Superior temporal gyrus (tissue), 1 donor: ENCODE results near the gene MAGI2.

ENCODE experiments used
- DNase-seq: peaks from one replicate; pipeline ENCODE4 v3.0.0-alpha.2; 2016; ENCODE audit errors: extremely low spot score

MAGI2 gene

GRCh38 chr7:78492146-78492545 lies 961.3 kb downstream of the MAGI2 start:
- DNase-seq = peak; percentile 61

- DNase-seq = peak; percentile 53
These were observed 962.9 kb downstream of the MAGI2 start for GRCh38 chr7:78490524-78490923.

- DNase-seq = peak; percentile 82
These were observed 963.8 kb downstream of the MAGI2 start for GRCh38 chr7:78489476-78490240.

GRCh38 chr7:78487464-78487863 lies 966.0 kb downstream of the MAGI2 start:
- DNase-seq = no peak

- no peak for DNase-seq
These were observed 974.1 kb downstream of the MAGI2 start for GRCh38 chr7:78479348-78479747.

- no peak for DNase-seq
These were observed 976.5 kb downstream of the MAGI2 start for GRCh38 chr7:78476851-78477405.

- no peak for DNase-seq
These were observed 979.7 kb downstream of the MAGI2 start for GRCh38 chr7:78473571-78474301.

- DNase-seq = no peak
These were observed 980.4 kb downstream of the MAGI2 start for GRCh38 chr7:78473021-78473420.

- DNase-seq = no peak
These were observed 980.9 kb downstream of the MAGI2 start for GRCh38 chr7:78472519-78472918.

GRCh38 chr7:78465894-78466293 lies 987.6 kb downstream of the MAGI2 start:
- DNase-seq = no peak

GRCh38 chr7:78463039-78463438 lies 990.4 kb downstream of the MAGI2 start:
- DNase-seq = no peak

- no peak for DNase-seq
These were observed 1002.8 kb downstream of the MAGI2 start for GRCh38 chr7:78450706-78451105.

GRCh38 chr7:78448911-78449310 lies 1004.6 kb downstream of the MAGI2 start:
- no peak for DNase-seq

GRCh38 chr7:78444267-78444666 lies 1009.2 kb downstream of the MAGI2 start:
- no peak for DNase-seq

GRCh38 chr7:78443811-78444210 lies 1009.7 kb downstream of the MAGI2 start:
- no peak for DNase-seq

- DNase-seq = no peak
These were observed 1011.7 kb downstream of the MAGI2 start for GRCh38 chr7:78441737-78442136.

GRCh38 chr7:78438433-78438832 lies 1015.0 kb downstream of the MAGI2 start:
- peak; percentile 35 for DNase-seq

GRCh38 chr7:78437118-78437517 lies 1016.3 kb downstream of the MAGI2 start:
- peak; percentile 17 for DNase-seq

GRCh38 chr7:78435355-78435754 lies 1018.1 kb downstream of the MAGI2 start:
- peak; percentile 79 for DNase-seq

GRCh38 chr7:78434281-78434680 lies 1019.2 kb downstream of the MAGI2 start:
- DNase-seq = no peak

- DNase-seq = no peak
These were observed 1020.0 kb downstream of the MAGI2 start for GRCh38 chr7:78433421-78433820.

GRCh38 chr7:78429878-78430277 lies 1023.6 kb downstream of the MAGI2 start:
- no peak for DNase-seq

- no peak for DNase-seq
These were observed 1026.3 kb downstream of the MAGI2 start for GRCh38 chr7:78427209-78427608.
